ENCODE data around the gene HSD17B2.

Gene HSD17B2

GRCh38 chr16:82047374-82047773 lies 12.3 kb downstream of the HSD17B2 start:
- DNase-seq (ENCODE audit: low read depth in 3 of 3, low spot score in 1 of 3), result no peak

DNA sequence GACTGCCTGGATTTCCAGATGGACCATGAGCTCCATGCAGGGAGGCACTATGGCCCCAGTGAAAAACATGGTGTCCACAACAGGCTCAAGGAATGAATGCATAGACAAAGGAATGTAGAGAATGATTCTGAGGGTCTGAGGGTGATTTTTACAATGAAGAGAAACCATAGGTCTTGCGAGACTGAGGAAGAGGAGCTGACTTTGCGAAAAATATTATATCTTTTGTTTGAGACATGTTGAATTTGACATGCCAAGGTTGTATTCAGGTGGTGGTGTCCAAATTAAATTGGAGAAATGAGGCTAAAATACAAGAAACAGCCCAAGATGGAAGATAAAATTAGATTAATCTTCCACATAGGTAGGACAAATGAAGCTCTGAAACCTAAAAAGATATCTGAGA lies 12.7 kb downstream of the HSD17B2 start:
- DNase-seq (ENCODE audit: low read depth in 3 of 3, low spot score in 1 of 3), result no peak

DNA sequence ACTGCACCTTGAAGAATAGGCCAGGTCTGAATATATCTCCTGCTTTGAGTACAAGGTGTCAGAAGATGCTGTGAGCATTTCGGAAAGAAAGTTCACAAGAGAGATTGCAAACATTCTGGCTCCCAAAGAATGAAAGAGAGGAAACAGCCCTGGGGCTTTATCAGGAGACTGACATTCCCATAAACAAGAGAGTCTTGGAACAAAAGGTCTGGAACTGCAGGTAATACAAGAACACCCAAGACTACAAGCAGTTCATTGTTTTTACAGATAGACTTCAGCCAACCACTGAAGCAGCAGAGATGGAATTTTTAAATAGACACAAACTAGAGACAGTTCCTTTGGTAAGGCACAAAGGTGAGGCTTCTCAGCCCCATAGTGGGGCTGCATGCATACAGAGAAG lies 14.4 kb downstream of the HSD17B2 start:
- DNase-seq (ENCODE audit: low read depth in 3 of 3, low spot score in 1 of 3), result no peak

- DNase-seq (ENCODE audit: low read depth in 3 of 3, low spot score in 1 of 3), result no peak
These were observed 15.5 kb downstream of the HSD17B2 start for GRCh38 chr16:82050506-82050905.

GRCh38 chr16:82050909-82051357 lies 15.9 kb downstream of the HSD17B2 start:
- no peak for DNase-seq (ENCODE audit: low read depth in 3 of 3, low spot score in 1 of 3)

- no peak for DNase-seq (ENCODE audit: low read depth in 3 of 3, low spot score in 1 of 3)
These were observed 16.6 kb downstream of the HSD17B2 start for GRCh38 chr16:82051656-82052055.

- DNase-seq (ENCODE audit: low read depth in 3 of 3, low spot score in 1 of 3), result no peak
These were observed 20.1 kb downstream of the HSD17B2 start for GRCh38 chr16:82055117-82055516.

DNA sequence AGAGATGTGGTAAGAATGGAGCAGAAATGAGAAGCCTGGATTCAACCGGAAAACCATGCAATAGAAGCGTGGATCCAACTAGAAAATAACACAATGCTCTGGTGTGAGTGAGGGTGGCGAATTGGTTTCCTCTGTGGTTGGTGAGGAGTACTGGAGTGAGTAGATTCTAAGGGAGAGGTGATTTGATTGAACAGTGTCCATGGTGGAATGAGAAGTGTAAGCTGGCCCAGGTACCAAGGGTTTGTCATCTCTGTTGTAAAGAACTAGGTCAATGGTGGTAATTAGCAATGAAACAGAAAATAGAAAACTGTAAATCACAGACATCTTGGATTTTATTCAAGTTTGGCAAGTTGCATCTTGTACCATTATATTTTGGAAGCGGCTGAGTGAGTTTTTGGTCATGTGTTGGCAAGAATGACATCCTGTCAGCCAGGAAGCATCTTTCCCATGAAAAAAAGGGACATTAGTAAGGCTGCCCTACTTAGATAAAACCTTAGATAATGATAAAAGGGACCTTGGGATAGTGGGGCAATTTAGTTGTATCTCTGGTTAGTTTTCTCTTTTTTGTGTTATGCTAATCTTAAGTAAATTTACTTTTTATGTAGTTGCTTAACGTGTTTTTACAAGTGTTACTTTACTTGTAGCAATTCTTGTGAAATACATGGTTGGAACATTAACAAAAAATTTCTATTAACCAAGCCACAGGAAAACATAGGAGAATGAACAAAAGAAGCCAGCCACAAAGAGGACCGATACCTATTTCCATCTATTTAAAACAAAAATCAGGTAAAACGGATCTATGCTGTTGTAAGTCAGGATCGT lies 20.9 kb downstream of the HSD17B2 start:
- DNase-seq (ENCODE audit: low read depth in 3 of 3, low spot score in 1 of 3), result no peak

DNA sequence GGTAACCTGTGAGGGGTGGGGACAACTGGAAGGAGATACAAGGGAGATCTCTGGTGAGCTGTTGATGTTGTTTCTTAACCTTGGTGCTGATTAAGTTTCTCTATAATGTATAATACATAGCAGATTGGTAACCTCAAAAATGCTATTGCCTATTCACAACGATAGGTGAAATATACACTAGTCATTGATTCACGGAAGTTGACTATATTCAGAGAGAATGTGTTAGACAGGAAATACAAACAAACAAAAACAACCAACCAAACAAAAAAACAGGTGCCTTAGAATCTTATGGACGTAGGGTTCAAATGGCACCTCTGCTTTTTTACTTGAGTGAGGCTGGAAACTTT lies 21.5 kb downstream of the HSD17B2 start:
- DNase-seq (ENCODE audit: low read depth in 3 of 3, low spot score in 1 of 3), result no peak

DNA sequence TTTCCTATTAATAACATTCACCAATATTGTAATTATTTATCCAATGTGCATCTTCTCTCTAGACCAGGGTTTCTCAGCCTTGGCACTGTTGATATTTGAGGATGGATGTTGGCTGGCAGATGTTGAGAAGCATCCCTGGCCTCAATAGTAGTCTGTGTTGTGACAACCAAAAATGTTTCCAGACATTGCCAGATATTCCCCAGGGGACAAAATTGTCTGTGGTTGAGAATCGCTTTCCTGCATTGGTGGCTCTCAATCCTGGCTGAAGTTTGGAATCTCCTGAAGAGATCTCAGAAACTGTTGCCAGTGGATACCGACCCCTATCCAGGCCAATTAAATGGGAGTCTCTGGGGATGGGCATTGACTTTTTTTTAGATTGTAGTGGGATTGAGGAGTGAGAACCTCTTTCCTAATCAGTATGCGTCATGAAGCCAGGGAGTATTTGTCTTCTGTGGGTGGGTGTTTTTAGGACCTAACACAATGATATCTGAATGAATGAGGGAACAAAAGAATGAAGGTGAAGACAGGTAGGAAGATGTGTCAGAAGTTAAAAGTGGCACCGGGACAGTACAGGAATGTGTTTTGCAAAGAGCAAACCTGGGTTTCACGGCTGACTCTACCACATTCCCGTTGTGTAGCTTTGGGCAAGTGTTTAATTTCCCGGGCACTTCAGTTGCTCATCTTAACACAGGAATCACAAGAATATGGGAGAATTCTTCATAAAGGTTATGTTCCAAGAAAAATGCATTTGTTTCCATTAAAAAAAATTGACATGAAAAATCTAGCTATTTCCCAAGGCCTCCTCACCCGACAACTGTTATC lies 24.3 kb downstream of the HSD17B2 start:
- no peak for DNase-seq (ENCODE audit: low read depth in 3 of 3, low spot score in 1 of 3)

DNA sequence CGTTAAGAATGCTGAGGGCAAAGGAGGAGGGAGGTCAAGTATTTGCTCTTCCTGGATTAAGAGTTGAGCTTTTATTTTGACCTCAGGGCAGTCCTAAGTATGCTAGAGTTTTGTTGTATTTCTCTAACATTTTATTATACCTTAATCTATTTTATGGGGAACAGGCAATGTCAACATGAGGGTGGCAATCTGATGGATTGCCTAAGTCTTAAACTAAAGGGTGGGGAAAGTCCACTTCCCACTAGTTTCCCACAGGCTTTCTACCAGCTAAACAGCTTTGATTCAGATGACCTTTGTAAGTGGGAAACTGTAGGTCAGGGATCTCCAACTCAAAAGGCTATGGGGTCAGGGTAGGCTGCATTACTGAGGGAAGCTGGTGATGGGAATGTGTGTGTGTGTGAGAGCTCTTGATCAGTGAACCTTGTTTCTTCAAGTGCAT lies 24.9 kb downstream of the HSD17B2 start:
- DNase-seq (ENCODE audit: low read depth in 3 of 3, low spot score in 1 of 3), result no peak

DNA sequence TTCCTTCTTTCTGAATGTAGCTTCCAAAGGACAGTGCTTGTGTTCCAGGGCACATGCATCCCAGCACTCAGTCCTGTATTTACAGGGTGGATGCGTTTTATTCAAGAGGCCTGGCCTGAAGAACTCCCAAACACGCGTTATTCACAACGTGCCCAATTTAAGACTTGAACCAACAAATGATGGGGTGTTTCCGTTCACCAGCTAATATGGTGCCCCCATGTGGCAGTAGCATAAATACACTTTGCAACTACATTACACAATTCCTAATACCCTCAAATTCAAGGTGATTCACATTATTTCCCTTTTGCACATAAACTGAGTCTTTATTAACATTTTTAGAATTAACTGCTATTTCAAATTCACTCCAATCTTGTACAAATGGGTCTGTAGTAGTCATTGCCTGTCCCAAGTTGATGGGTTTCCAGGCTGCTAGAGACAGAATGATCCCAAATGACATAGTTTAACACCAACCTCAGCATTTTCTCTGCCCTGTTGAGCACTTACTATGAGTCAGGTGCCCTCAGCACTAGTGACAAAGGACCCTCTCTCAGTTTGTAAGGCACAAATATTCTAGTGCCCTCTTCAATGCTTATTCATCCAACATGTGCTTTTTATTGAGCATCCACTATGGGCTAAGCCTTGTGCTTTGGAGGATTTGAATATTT lies 26.9 kb downstream of the HSD17B2 start:
- DNase-seq (ENCODE audit: low read depth in 3 of 3, low spot score in 1 of 3), result no peak

DNA sequence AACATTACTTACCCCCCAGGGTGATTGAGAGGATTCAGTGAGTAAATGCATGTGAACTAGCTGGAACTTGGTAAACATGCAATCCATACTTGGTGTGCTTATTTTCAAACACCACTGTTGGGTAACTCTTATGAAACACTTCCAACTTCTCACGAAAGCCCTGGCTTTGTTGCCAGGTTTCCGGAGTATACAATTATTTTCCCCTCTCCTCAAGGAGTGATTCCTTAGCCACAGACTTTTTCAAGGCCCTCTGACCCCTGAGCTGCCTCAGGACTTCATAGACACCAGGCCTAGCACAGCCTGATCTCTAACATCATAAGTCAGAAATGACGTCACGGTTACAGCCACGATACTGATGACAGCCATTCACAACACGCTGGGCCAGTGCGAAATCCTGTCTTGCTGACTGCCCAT lies 27.6 kb downstream of the HSD17B2 start:
- DNase-seq (ENCODE audit: low read depth in 3 of 3, low spot score in 1 of 3), result no peak

DNA sequence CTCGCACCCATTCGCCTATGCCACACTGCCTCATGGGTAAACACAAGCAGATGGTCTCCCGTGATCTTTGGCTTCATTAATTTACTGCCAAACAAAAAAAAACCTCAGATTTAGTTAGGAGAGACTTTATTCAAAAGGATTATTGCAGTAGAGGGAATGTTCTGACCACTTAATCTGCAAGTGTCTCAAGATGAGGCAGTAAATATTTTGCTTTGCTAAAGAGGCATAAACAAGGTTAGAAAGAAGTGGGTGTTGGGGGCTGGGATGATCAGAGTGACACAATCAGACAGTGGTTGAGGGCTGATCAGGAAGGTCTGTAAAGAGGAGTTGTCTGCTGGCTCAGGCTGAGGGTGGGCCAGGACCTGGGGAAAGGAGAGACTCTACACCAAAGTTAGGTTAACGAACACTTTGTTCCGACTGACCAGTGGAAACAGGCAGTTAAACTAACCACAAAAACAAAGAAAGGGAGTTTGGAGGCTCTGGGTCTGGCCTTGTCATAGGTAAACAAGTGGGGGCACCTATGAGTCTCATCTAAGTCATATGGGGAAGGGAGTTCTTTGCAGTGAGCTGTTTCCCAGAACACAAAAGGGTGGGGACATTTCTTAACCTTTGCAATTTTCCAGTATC lies 28.5 kb downstream of the HSD17B2 start:
- no peak for DNase-seq (ENCODE audit: low read depth in 3 of 3, low spot score in 1 of 3)

DNA sequence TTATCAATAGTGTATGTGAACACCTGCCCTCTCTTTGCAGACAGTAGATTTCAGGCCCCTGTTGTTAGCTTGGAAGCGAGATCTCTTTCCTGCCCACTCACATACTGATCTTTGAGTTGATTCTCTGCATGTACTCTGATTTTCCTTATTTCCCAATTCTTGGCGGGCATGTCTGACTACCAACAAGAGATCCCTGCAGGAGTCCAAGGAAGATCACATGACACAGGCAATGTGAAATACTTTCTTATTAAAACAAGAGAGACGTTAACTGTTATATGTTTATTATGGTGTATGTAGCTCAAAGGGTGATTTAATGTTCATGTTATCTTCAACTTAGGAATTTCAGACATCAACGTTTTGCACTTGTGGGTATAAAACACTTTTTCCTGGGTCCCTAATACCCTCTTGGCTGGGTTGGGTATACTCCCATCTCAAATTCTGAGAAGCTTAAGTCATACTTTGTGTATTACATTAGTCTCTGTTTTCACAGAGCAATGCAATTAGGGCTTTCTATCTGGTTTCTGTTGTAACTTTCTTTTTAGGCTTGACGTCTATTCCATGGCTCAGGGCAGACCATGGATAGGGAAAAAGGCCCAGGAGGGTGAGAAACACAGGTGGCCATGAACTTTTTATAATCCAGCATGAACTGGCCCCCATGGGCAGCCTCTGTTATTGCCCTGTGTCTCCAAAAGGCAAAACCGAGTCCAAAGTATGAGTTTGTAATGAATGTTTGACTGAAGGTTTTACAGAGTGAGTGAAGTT lies 32.2 kb downstream of the HSD17B2 start:
- DNase-seq (ENCODE audit: low read depth in 3 of 3, low spot score in 1 of 3), result no peak

GRCh38 chr16:82067804-82068325 lies 32.8 kb downstream of the HSD17B2 start:
- DNase-seq (ENCODE audit: low read depth in 3 of 3, low spot score in 1 of 3), result no peak

DNA sequence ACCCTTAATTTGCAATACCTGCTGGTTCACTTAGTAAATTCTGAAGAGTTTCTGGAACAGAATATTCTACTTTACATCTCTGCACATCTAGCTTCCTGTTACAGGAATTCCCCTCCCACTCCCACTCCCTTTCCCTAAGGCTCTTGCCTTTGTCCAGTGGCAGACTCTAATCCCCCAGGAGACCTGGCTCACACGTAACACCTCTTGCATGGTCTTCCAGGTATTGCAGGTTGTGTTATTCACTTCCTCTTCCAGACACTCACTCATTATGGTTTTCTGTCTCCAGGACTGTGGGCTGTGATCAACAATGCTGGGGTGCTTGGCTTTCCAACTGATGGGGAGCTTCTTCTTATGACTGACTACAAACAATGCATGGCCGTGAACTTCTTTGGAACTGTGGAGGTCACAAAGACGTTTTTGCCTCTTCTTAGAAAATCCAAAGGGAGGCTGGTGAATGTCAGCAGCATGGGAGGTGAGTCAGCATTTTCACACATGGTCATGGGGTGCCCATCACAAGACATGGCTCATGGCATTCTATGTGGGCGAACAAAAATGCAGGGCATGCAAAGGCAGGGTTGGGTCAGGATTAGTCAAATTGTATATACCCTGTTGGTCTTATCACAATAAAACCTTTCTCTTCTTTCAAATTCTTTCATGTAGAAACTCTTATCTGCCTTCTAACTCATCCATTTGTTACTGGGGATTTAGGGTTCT lies 35.8 kb downstream of the HSD17B2 start:
- no peak for DNase-seq (ENCODE audit: low read depth in 3 of 3, low spot score in 1 of 3)

DNA sequence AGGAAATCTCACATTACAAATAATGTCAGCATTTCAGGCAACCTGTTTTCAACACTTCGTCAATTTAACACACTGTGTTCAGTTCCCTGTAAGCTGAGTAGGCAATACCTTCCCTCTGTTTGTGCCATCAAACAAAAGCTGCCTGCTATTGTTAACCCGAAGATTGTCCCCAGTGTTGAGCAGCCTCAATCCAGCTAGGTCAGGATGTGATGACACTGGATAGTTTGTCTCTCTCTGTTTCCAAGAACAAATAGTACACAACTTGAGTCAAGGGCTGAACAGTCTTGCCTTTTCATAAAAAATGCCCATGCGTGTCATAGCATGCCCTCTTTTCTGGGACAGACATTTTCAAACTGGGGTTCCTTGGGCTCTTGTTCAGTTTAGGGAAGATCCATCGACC lies 36.4 kb downstream of the HSD17B2 start:
- DNase-seq (ENCODE audit: low read depth in 3 of 3, low spot score in 1 of 3), result no peak

- DNase-seq (ENCODE audit: low read depth in 3 of 3, low spot score in 1 of 3), result no peak
These were observed 37.3 kb downstream of the HSD17B2 start for GRCh38 chr16:82072313-82072712.
